HG03060 (cell line): ENCODE data around the gene FGF12.

Experiments
- ATAC-seq: cut with Tn5 transposase; IDR thresholded peaks from one replicate; pipeline ENCODE4 v1.9.1; 2021; ENCODE audit warnings: low read depth, moderate number of reproducible peaks; ENCODE audit not compliant: unreplicated experiment

Gene FGF12

GRCh38 chr3:192161661-192162060 lies 565.7 kb downstream of the FGF12 start:
- ATAC-seq: no peak

GRCh38 chr3:192156382-192156781 lies 571.0 kb downstream of the FGF12 start:
- ATAC-seq: no peak

DNA sequence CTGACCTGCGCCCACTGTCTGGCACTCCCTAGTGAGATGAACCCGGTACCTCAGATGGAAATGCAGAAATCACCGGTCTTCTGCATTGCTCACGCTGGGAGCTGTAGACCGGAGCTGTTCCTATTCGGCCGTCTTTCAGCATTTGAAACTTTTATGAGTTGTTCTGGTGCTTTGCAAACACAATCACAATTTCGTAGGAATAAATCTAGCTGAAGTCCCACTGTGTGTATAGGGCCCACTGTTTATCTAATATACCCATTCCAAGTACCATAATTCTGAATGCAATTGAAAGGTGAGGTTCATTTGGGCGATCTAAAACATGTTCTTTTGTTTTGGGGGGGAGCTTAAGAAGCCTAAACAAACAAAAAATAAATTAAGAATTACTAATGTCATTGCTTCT lies 572.1 kb downstream of the FGF12 start:
- no peak for ATAC-seq

DNA sequence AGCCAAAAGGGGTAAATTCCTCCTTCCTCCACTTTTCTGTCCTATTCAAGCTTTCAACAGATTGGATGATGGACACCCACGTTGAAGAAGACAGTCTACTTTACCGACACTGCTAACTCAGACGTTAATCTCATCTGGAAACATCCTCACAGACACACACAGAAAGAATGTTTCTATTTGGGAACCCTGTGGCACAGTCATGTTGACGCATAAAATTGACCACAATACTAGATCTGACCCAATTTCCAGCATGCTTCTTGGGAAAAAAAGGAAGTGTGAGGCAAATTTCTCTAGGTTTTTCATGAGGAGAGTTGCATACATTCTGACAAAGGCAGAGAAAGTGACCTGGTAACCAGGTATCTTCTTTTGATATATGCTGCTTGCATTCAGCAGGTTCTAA lies 594.1 kb downstream of the FGF12 start:
- ATAC-seq: no peak

GRCh38 chr3:192130534-192131132 lies 596.7 kb downstream of the FGF12 start:
- peak; percentile 51 for ATAC-seq

- no peak for ATAC-seq
These were observed 597.8 kb downstream of the FGF12 start for GRCh38 chr3:192129586-192129985.

GRCh38 chr3:192128922-192129321 lies 598.4 kb downstream of the FGF12 start:
- peak; percentile 55 for ATAC-seq

- ATAC-seq: no peak
These were observed 599.3 kb downstream of the FGF12 start for GRCh38 chr3:192128060-192128459.

DNA sequence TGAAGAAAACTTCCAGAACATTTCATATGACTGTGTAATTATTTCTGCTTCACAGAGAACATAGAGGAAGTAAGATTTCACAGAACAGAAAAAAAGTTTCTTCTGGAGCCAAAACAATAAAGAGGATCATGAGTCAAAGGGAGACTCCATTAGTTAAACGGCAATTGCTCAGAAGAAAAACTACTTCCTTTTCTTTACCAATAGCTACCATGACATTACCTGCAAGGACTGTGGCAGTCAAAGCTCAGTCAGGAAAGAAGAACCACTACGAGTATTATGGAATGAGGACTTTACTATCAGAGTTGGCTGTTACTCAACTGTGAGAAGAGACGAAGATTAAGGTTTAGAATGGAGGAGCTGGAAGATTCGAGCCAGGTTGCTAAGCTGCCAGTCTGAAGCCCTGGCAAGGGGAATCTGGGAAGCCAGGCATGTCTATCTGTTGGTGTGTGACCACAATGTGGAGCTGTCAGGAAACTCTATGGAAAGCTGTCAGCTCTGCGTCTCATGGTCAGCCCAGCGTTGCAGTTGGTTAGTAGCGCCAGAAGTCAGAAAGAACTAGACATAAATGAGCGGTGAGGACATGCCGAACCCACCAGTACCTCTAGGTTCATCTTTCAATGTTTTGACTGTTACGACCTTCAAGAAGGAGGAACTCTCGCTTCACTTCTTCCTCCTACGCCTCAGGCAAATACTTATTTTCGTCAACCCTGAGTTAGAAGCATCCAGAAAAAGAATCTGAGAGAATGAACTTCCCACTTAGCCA lies 604.3 kb downstream of the FGF12 start:
- peak; percentile 79 for ATAC-seq

DNA sequence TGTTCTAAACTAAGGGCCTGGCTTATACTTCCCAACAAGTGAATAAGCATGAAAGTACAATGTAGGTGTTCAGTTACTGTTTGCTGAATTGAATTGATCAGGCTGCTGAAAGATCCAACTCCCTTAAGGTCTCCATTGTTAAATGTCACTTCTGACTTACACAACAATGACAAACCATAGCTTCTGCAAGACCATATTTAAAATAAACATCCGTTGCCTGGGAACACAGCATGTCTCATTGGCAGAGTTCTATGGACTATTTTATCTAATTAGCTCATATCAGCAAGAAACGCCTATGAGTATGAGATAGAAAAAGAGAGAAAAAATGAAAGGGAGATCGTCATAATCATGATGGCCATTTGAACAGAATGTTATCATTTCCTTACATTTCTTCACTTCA lies 605.4 kb downstream of the FGF12 start:
- ATAC-seq: no peak

DNA sequence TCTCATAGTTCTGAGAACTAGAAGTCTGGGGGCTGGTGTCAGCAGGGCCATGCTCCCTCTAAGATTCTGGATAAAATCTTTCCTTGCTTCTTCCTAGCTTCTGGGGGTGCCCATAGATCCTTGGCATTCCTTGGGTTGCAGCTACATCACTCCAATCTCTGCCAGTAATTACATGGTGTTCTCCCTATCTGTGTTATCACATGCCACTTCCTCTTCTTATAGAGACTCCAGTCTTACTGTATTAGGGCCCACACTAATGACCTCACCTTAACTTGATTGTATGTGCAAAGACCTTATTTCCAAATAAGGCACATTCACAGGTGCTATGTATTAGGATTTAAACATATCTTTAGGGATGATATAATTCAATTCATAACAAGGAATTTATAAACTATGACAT lies 618.5 kb downstream of the FGF12 start:
- no peak for ATAC-seq

DNA sequence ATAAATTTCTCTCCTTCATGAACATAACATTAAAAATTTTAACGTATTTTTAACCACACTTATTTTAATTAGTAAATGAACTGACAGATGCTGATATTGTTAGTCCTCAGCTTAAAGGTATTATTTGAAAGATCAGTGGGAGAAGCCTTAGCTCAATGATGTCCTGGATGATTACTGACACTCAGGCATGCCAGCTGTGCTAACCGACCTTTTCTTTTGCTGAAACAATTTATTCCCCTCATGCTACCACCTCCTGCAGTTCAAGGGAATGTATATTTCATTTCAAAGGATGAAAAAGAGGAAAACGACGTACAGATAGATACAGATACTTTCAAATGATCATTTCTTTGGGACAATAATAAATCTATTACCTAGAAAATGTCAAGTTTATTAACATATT lies 620.8 kb downstream of the FGF12 start:
- no peak for ATAC-seq

- ATAC-seq: peak; percentile 37
These were observed 634.8 kb downstream of the FGF12 start for GRCh38 chr3:192092388-192093005.

DNA sequence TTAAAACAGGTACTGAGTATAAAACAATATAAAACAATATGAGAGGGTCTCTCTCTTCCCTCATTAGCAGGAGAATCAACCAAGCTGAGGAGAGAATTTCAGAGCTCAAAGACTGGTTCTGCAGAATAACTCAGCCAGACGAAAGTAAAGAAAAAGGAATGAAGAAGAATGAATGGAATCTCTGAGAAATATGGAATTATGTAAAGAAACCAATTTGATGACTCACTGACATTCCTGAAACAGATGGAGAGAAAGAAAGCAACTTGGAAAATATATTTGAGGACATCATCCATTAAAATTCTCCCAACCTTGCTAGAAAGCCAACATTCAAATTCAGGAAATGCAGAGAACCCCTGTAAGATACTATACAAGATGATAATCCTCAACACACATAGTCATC lies 635.5 kb downstream of the FGF12 start:
- no peak for ATAC-seq

GRCh38 chr3:192090586-192090985 lies 636.8 kb downstream of the FGF12 start:
- ATAC-seq: peak; percentile 85
